K562 (cell line): ENCODE results near the gene TEFM.

Experiments used
- ADNP ChIP-seq: fragments of 200-800 bp; sonication (Bioruptor generic); IDR thresholded peaks from 2 replicates; pipeline ENCODE4 v1.6.1; 2016; ENCODE audit warnings: missing genetic modification characterization, missing compliant biosample characterization
- CTCF ChIP-seq, 3 experiments: IDR thresholded peaks in 2 of 3; conservative IDR thresholded peaks in 1 of 3; 2 replicates each; pipeline ENCODE4 v1.5.1; 2011 to 2012; ENCODE audit warnings: low read length in 3 of 3, mild to moderate bottlenecking in 3 of 3, control low read depth in 2 of 3, improper control_type of control experiment in 1 of 3, inconsistent platforms in 1 of 3, low read depth in 1 of 3, mixed read lengths in 1 of 3, moderate library complexity in 1 of 3; ENCODE audit not compliant: insufficient read depth in 2 of 3
- DDX20 ChIP-seq: fragments of 450-650 bp; IDR thresholded peaks from 2 replicates; pipeline ENCODE4 v1.6.1; 2016; ENCODE audit warnings: missing genetic modification characterization, low read depth, mild to moderate bottlenecking, missing compliant biosample characterization, moderate library complexity
- EP300 ChIP-seq: IDR thresholded peaks from 2 replicates; pipeline ENCODE4 v1.6.1; 2012; ENCODE audit warnings: low read length, improper control_type of control experiment
- HDGF ChIP-seq: fragments of 450-650 bp; IDR thresholded peaks from 2 replicates; pipeline ENCODE4 v1.6.1; 2016
- HINFP ChIP-seq: fragments of 450-650 bp; conservative IDR thresholded peaks from 2 replicates; pipeline ENCODE4 v1.6.1; 2016; ENCODE audit warnings: missing genetic modification characterization, low read depth, mild to moderate bottlenecking, control low read depth, missing compliant biosample characterization
- RBFOX2 ChIP-seq: fragments of 200-400 bp; formaldehyde crosslinking; IDR thresholded peaks from 2 replicates; pipeline ENCODE4 v1.6.1; 2017; ENCODE audit warnings: low read depth, mild to moderate bottlenecking, low read length, moderate library complexity
- YY1 ChIP-seq, 3 experiments: IDR thresholded peaks; 2 replicates each; pipeline ENCODE4 v1.6.1; 2011; ENCODE audit warnings: low read length in 2 of 3, mild to moderate bottlenecking in 2 of 3, moderate library complexity in 2 of 3, borderline replicate concordance in 1 of 3, control low read depth in 1 of 3, low read depth in 1 of 3; ENCODE audit not compliant: insufficient read depth in 3 of 3, insufficient replicate concordance in 2 of 3, control insufficient read depth in 1 of 3, insufficient read length in 1 of 3; ENCODE audit errors: extremely low read depth in 1 of 3
- ZNF133 ChIP-seq: fragments of 250-450 bp; sonication (Bioruptor Pico); IDR thresholded peaks from 2 replicates; pipeline ENCODE4 v1.4.0; 2020; ENCODE audit warnings: mild to moderate bottlenecking
- ZNF785 ChIP-seq: fragments of 250-450 bp; sonication (Bioruptor Pico); IDR thresholded peaks from 2 replicates; pipeline ENCODE4 v1.4.0; 2020; ENCODE audit warnings: mild to moderate bottlenecking

- no peak for TF ChIP-seq HDGF
- no peak for TF ChIP-seq RBFOX2
- TF ChIP-seq YY1 (IDR thresholded peaks at IDR 0.05; ENCODE audit: borderline replicate concordance in 1 of 3, control insufficient read depth in 1 of 3, extremely low read depth in 1 of 3, insufficient read depth in 3 of 3, insufficient read length in 1 of 3, insufficient replicate concordance in 2 of 3, low read depth in 1 of 3, low read length in 2 of 3): no peak
- TF ChIP-seq ZNF133: no peak
- no peak for TF ChIP-seq ZNF785 (CRISPR knock-in tag)
- no peak for TF ChIP-seq HINFP
- no peak for TF ChIP-seq EP300
- TF ChIP-seq ADNP (tag): no peak
- TF ChIP-seq CTCF (IDR thresholded peaks at IDR 0.05 in 2 of 3, conservative IDR thresholded peaks at IDR 0.05 in 1 of 3; ENCODE audit: insufficient read depth in 2 of 3, low read depth in 1 of 3, low read length in 3 of 3): no peak
- TF ChIP-seq DDX20 (tag): no peak
Measured at GRCh38 chr17:30886187-30886586, 19.9 kb downstream of the TEFM start.
